Transverse colon (tissue), 3 donors: ENCODE results near the gene LYZ.

Experiments used
- POLR2A ChIP-seq: fragments of 450-650 bp; IDR thresholded peaks from one replicate; pipeline ENCODE4 v1.6.1; 2016; ENCODE audit warnings: antibody characterized with exemption, mild to moderate bottlenecking, moderate library complexity
- POLR2AphosphoS5 ChIP-seq, 3 donors: sonication (generic); formaldehyde crosslinking; IDR thresholded peaks; one replicate each; pipeline ENCODE4 v1.6.1; 2016; ENCODE audit warnings: antibody characterized with exemption in 3 of 3

DNA sequence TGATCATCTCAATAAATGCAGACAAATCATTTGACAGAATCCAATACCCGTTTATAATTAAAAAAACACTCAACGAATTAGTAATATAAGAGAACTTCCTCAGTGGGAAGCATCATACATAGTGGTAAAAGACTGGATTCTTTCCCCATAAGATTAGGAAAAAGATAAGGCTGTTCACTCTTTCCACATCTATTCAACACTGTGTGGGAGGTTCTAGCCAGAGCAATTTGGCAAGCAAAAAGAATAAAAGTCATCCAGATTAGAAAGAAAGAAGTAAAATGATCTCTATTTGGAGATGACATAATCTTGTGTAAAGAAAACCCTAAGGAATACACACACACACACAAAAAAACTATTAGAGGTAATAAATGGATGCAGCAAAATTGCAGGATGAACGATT, 49.8 kb downstream of the LYZ start:
- TF ChIP-seq POLR2A (no peak), POLR2AphosphoS5 (IDR thresholded peaks at IDR 0.05) (no peak)
